Activated naive CD4-positive, alpha-beta T cell treated with anti-CD3 and anti-CD28 coated beads, Interleukin-2, amount 50 U/mL, for 24 hours (primary cell): ENCODE data around the gene C12orf75.
"Not testable (repeated sequence)": the region's sequence is repeated elsewhere in the genome, so short reads cannot be mapped to it uniquely, and the experiment has no call there.

Experiments
- H3K27ac Mint-ChIP-seq: one replicate; pipeline ENCODE4 v1.8.0; 2021; ENCODE audit warnings: mild to moderate bottlenecking, mixed read lengths
- H3K27me3 Mint-ChIP-seq: one replicate; pipeline ENCODE4 v1.8.0; 2021; ENCODE audit warnings: mixed read lengths
- H3K36me3 Mint-ChIP-seq: one replicate; pipeline ENCODE4 v1.8.0; 2021; ENCODE audit warnings: mixed read lengths
- H3K4me1 Mint-ChIP-seq: one replicate; pipeline ENCODE4 v1.8.0; 2021; ENCODE audit warnings: mixed read lengths
- H3K4me3 Mint-ChIP-seq: one replicate; pipeline ENCODE4 v1.8.0; 2021; ENCODE audit warnings: mild to moderate bottlenecking, mixed read lengths
- H3K9me3 Mint-ChIP-seq: one replicate; pipeline ENCODE4 v1.8.0; 2021; ENCODE audit warnings: mixed read lengths

Gene C12orf75

GRCh38 chr12:105341010-105341409 is 10.5 kb downstream of the C12orf75 start:
- peaks cover 3% of the 10 kb centered on the region for H3K4me1 Mint-ChIP-seq
- H3K9me3 Mint-ChIP-seq: peaks cover 6% of the 10 kb centered on the region
- H3K27ac Mint-ChIP-seq: no peak overlapping the region
- peaks cover 5% of the 10 kb centered on the region for H3K36me3 Mint-ChIP-seq
- H3K4me3 Mint-ChIP-seq: no peak overlapping the region
- no peaks in the 10 kb centered on the region for H3K27me3 Mint-ChIP-seq

DNA sequence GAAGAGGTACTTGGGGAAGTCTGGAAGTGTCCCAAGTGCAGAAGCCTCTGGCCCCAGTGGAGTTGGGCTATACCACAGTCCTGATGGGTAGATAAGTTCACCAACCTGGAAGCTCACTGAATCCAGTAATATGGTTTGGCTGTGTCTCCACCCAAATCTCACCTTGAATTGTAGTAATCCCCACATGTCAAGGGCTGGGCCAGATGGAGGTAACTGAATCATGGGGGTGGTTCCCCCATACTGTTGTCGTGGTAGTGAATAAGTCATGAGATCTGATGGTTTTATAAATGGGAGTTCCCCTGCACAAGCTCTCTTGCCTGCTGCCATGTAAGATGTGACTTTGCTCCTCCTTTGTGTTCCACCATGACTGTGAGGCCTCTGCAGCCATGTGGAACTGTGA is 11.1 kb downstream of the C12orf75 start:
- not testable (repeated sequence) for H3K36me3 Mint-ChIP-seq, H3K4me3 Mint-ChIP-seq, H3K4me1 Mint-ChIP-seq, H3K27me3 Mint-ChIP-seq, H3K27ac Mint-ChIP-seq, H3K9me3 Mint-ChIP-seq

DNA sequence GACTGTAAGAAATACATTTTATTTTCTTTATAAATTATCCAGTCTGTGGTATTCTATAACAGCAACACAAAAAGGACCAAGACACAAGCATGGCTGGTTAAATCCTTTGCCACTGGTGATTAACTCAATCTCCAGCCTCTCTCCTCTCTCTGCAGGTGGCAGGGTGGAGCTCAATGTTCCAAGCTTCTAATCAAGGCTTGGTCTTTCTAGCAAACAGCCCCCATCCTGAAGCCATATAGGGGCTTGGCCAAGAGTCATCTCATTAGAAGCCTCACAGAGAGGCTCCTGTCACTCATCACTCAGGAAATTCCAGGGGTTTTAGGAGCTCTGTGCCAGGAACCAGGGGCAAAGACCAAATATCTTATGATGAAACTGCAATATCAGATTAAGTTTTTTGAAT is 12.0 kb downstream of the C12orf75 start:
- H3K27me3 Mint-ChIP-seq: no peaks in the 10 kb centered on the region
- no peak overlapping the region for H3K27ac Mint-ChIP-seq
- H3K4me3 Mint-ChIP-seq: no peak overlapping the region
- H3K4me1 Mint-ChIP-seq: no peaks in the 10 kb centered on the region
- peaks cover 5% of the 10 kb centered on the region for H3K36me3 Mint-ChIP-seq
- peaks cover 6% of the 10 kb centered on the region for H3K9me3 Mint-ChIP-seq

GRCh38 chr12:105343836-105344235 is 13.3 kb downstream of the C12orf75 start:
- Mint-ChIP-seq H3K36me3 (peaks cover 5% of the 10 kb centered on the region), H3K4me3 (no peak overlapping the region), H3K9me3 (peaks cover 6% of the 10 kb centered on the region), H3K27me3 (no peaks in the 10 kb centered on the region), H3K4me1 (no peaks in the 10 kb centered on the region), H3K27ac (no peak overlapping the region)

DNA sequence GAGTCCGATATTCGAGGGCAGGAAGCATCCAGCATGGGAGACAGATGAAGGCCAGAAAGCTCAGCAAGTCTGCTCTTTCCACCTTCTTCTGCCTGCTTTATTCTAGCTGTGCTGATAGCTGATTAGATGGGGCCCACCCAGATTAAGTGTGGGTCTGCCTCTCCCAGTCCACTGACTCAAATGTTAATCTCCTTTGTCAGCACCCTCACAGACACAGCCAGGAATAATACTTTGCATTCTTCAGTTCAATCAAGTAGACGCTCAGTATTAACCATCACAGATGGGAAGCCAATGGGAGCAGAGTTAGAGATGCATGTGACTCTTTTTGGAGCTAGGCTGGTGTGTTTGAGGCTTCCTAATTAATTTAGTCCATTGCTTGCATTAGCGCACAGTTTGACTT is 17.0 kb downstream of the C12orf75 start:
- Mint-ChIP-seq H3K36me3 (peaks cover 6% of the 10 kb centered on the region), H3K9me3 (no peaks in the 10 kb centered on the region), H3K4me3 (no peak overlapping the region), H3K27me3 (no peaks in the 10 kb centered on the region), H3K27ac (no peak overlapping the region), H3K4me1 (peaks cover 9% of the 10 kb centered on the region)

DNA sequence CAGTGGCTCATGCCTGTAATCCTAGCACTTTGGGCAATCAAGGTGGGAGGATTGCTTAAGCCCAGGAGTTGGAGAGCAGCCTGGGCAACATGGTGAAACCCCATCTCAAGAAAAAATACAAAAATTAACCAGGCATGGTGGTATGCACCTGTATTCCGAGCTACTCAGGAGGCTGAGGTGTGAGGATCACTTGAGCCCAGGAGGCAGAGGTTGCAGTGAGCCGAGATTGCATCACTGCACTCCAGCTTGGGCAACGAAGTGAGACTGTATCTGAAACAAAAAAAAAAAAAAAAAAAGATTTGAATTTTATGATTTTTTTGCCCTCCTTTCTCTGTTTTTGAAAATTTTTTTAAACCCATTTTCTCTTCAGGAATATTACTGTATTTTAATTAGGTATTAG is 17.7 kb downstream of the C12orf75 start:
- peaks cover 9% of the 10 kb centered on the region for H3K4me1 Mint-ChIP-seq
- H3K27ac Mint-ChIP-seq: no peak overlapping the region
- no peak overlapping the region for H3K4me3 Mint-ChIP-seq
- peaks cover 6% of the 10 kb centered on the region for H3K36me3 Mint-ChIP-seq
- no peaks in the 10 kb centered on the region for H3K27me3 Mint-ChIP-seq
- H3K9me3 Mint-ChIP-seq: no peaks in the 10 kb centered on the region

GRCh38 chr12:105348561-105348960 is 18.1 kb downstream of the C12orf75 start:
- Mint-ChIP-seq H3K36me3 (peaks cover 6% of the 10 kb centered on the region), H3K4me3 (no peak overlapping the region), H3K9me3 (no peaks in the 10 kb centered on the region), H3K27ac (no peak overlapping the region), H3K27me3 (no peaks in the 10 kb centered on the region), H3K4me1 (peaks cover 9% of the 10 kb centered on the region)

DNA sequence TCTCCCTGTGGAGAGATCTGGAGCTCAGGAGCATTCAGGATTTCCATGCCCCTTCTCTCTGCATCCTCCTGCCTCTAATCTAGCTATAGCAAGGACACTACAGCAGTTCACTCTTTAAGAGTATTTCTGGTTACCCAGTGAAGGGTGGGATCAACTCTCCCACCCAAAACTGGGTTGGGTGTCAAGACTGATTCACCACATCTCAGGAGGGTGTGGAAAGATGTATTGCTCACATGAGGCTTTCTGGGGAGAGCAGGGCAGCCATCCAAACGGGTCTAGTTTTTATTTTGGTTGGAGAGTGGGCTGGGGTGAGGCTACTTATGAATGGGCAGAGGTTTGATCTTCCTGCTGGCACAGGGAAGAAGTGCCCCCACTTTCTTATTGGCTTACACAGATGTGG is 18.6 kb downstream of the C12orf75 start:
- Mint-ChIP-seq H3K36me3 (peaks cover 6% of the 10 kb centered on the region), H3K9me3 (no peaks in the 10 kb centered on the region), H3K27ac (no peak overlapping the region), H3K4me1 (peaks cover 9% of the 10 kb centered on the region), H3K4me3 (no peak overlapping the region), H3K27me3 (no peaks in the 10 kb centered on the region)

DNA sequence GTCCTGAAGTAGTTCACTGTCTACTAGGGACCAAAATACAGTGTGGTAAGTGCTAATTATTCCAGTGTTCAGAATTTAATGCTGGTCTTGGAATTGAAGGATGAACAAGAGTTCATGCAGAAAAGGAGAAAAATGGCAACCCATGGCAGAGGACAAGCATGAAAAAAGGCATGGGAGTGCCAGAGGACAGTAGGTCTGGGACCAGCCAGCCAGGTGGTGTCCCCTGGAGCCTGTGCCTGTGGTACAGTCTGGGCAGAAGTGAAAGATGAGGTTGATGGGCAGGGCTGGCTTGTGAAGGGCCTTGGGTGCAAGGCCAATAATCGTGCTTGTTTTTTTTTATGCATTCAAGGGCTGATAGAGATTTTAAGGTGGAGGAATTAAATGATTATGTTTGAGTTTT is 21.0 kb downstream of the C12orf75 start:
- Mint-ChIP-seq H3K27me3 (no peaks in the 10 kb centered on the region), H3K9me3 (no peaks in the 10 kb centered on the region), H3K4me3 (no peak overlapping the region), H3K4me1 (peaks cover 9% of the 10 kb centered on the region), H3K27ac (no peak overlapping the region), H3K36me3 (peaks cover 6% of the 10 kb centered on the region)

DNA sequence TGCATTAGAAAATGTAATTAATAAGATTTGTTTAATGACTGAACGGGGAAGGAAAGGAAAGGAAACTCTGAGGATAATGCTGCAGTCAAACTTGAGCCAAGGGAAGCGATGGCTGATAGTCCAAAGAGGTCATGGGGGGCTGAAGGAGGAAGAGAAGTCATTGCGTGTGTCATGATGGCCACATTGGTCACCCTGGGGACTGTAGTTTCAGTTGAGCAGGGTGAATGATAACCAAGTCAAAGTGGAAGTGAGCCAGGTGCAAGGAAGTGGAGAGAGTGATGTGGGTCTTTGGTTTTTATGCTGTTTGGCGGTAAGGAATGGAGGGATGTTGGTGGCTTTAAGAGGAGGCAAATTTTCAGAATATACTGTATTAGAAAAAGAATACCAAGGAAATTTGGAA is 21.6 kb downstream of the C12orf75 start:
- H3K9me3 Mint-ChIP-seq: no peaks in the 10 kb centered on the region
- no peak overlapping the region for H3K4me3 Mint-ChIP-seq
- H3K4me1 Mint-ChIP-seq: peaks cover 11% of the 10 kb centered on the region
- peaks cover 6% of the 10 kb centered on the region for H3K36me3 Mint-ChIP-seq
- no peaks in the 10 kb centered on the region for H3K27me3 Mint-ChIP-seq
- H3K27ac Mint-ChIP-seq: no peak overlapping the region

DNA sequence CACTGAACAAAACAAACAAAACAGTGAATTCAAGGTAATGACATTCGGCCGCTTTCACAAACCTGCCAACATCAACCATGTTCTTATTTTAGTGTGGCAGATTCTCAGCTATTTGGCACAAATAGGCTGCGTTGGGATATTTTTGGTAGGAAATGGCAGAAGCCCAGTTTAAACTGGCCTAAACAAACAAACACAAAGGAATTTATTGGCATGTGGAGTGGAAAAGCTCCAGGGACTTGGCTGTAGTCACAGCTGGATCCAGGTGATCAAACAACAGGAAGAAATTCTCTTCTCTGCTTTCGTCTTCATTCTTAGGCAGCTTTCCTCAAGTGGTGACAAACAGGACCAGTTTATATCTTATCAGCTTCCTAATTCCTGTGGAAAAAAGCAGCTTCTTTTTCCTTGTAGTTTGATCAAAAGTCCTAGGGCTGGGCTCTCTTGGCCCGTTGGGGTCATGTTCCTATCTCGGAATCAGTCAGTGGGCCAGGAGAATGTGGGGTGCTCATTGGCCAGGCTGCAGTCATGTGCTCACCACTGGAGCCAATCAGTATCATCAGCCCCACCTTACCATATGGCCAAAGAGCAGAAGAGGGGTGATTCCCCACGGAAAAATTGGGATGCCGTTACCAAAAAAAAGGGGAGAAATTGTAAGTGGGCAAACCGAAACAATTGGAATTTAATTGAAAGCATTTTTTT is 22.6 kb downstream of the C12orf75 start:
- H3K9me3 Mint-ChIP-seq: no peaks in the 10 kb centered on the region
- H3K4me1 Mint-ChIP-seq: peaks cover 18% of the 10 kb centered on the region
- no peaks in the 10 kb centered on the region for H3K27me3 Mint-ChIP-seq
- H3K4me3 Mint-ChIP-seq: no peak overlapping the region
- H3K27ac Mint-ChIP-seq: no peak overlapping the region
- peaks cover 6% of the 10 kb centered on the region for H3K36me3 Mint-ChIP-seq

- Mint-ChIP-seq H3K4me1 (peaks cover 18% of the 10 kb centered on the region), H3K27ac (no peak overlapping the region), H3K4me3 (no peak overlapping the region), H3K36me3 (peaks cover 5% of the 10 kb centered on the region), H3K9me3 (no peaks in the 10 kb centered on the region), H3K27me3 (no peaks in the 10 kb centered on the region)
These were observed 25.3 kb downstream of the C12orf75 start for GRCh38 chr12:105355752-105356151.

- Mint-ChIP-seq H3K4me3 (no peak overlapping the region), H3K36me3 (no peaks in the 10 kb centered on the region), H3K27me3 (no peaks in the 10 kb centered on the region), H3K9me3 (no peaks in the 10 kb centered on the region), H3K4me1 (peaks cover 9% of the 10 kb centered on the region), H3K27ac (no peak overlapping the region)
These were observed 26.7 kb downstream of the C12orf75 start for GRCh38 chr12:105357162-105357691.

GRCh38 chr12:105358789-105359188 is 28.3 kb downstream of the C12orf75 start:
- Mint-ChIP-seq H3K36me3 (no peaks in the 10 kb centered on the region), H3K27ac (no peak overlapping the region), H3K4me1 (peaks cover 9% of the 10 kb centered on the region), H3K4me3 (no peak overlapping the region), H3K27me3 (no peaks in the 10 kb centered on the region), H3K9me3 (no peaks in the 10 kb centered on the region)

DNA sequence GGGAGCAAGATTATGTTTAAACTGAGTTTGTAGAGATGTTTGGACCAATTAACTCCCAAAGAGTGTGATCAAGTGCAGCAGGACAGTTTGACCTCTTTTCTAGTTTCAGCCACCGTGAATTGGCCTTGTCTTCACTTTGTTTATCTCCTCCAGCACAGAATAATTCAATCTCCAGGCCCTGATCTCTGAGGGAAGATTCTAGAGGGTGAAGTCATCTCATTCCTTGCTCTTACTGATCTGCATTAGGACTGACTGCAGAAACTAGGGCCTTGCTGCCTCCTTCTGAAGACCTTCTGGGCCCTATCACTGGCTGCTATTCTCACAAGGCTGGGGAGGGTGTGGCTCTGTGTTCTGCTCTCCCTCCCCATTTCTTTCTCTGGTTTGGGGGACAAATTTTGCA is 29.4 kb downstream of the C12orf75 start:
- Mint-ChIP-seq H3K27me3 (no peaks in the 10 kb centered on the region), H3K4me1 (peaks cover 9% of the 10 kb centered on the region), H3K27ac (no peak overlapping the region), H3K9me3 (no peaks in the 10 kb centered on the region), H3K4me3 (no peak overlapping the region), H3K36me3 (no peaks in the 10 kb centered on the region)

DNA sequence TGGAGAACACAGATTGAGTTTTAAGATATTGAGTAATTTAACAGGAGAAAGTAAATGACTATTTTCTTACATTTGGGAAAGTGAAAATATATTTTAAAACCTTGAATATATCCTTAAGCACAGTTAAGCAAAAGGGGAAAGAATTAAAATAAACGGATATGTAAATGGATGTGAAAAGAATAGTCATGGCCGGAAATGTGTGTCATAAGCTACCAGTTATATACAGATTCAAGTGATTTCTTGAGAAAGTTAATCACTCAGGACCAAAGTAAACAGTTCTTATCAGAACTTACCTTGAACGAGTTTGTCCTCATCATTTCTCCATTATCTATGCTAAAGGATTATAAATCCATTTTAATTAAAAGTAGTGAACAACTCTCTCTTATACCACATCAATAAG is 33.4 kb downstream of the C12orf75 start:
- no peak overlapping the region for H3K4me3 Mint-ChIP-seq
- H3K9me3 Mint-ChIP-seq: no peaks in the 10 kb centered on the region
- no peaks in the 10 kb centered on the region for H3K4me1 Mint-ChIP-seq
- H3K27me3 Mint-ChIP-seq: no peaks in the 10 kb centered on the region
- H3K27ac Mint-ChIP-seq: no peak overlapping the region
- H3K36me3 Mint-ChIP-seq: no peaks in the 10 kb centered on the region

DNA sequence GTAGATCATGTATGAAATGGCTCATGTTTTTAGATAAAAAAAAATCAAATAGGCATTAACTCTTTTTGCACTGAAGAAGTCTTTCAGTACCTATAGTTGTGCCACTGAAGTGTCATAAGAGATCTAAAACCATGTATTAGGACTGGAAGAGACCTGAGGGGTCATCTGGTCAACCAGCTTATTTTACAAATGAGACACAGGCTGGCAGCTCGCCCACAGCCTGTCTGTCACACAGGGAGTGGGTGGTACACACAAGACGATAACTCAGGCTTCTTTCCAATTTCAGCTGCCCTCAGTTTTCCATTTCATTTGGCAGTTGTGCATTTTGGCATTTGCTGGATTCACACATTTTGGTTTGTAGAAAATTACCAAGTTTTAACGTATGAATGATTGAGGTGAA is 34.7 kb downstream of the C12orf75 start:
- Mint-ChIP-seq H3K27ac (no peak overlapping the region), H3K4me1 (no peaks in the 10 kb centered on the region), H3K9me3 (no peaks in the 10 kb centered on the region), H3K36me3 (no peaks in the 10 kb centered on the region), H3K4me3 (no peak overlapping the region), H3K27me3 (no peaks in the 10 kb centered on the region)
